Medulla oblongata (tissue), 1 donor: ENCODE results near the gene SLC43A2.
A peak's percentile ranks its signal among the peaks of the same experiment; 100 is the strongest.

Source experiments
- DNase-seq: peaks from one replicate; pipeline ENCODE4 v3.0.0-alpha.2; 2015; ENCODE audit errors: extremely low spot score

SLC43A2 gene

GRCh38 chr17:1623057-1623630, 5.5 kb downstream of the SLC43A2 start:
- DNase-seq, result no peak

- DNase-seq, result no peak
These were observed 7.2 kb downstream of the SLC43A2 start for GRCh38 chr17:1621273-1621954.

GRCh38 chr17:1620486-1620885, 8.1 kb downstream of the SLC43A2 start:
- DNase-seq, result no peak

GRCh38 chr17:1617620-1618174, 10.9 kb downstream of the SLC43A2 start:
- DNase-seq, result no peak

- DNase-seq, result no peak
These were observed 12.5 kb downstream of the SLC43A2 start for GRCh38 chr17:1616101-1616500.

GRCh38 chr17:1612400-1612799, 16.2 kb downstream of the SLC43A2 start:
- no peak for DNase-seq

- DNase-seq, result peak; percentile 78
These were observed 16.9 kb downstream of the SLC43A2 start for GRCh38 chr17:1611715-1612114.

- DNase-seq, result no peak
These were observed 20.0 kb downstream of the SLC43A2 start for GRCh38 chr17:1608676-1609075.

- DNase-seq, result no peak
These were observed 20.7 kb downstream of the SLC43A2 start for GRCh38 chr17:1607971-1608320.

- DNase-seq, result no peak
These were observed 22.2 kb downstream of the SLC43A2 start for GRCh38 chr17:1606352-1606985.

- DNase-seq, result no peak
These were observed 22.8 kb downstream of the SLC43A2 start for GRCh38 chr17:1605681-1606351.

GRCh38 chr17:1604831-1605528, 23.7 kb downstream of the SLC43A2 start:
- DNase-seq, result no peak

- no peak for DNase-seq
These were observed 27.1 kb downstream of the SLC43A2 start for GRCh38 chr17:1601571-1601970.

GRCh38 chr17:1598399-1599095, 30.1 kb downstream of the SLC43A2 start:
- no peak for DNase-seq

- DNase-seq, result no peak
These were observed 30.7 kb downstream of the SLC43A2 start for GRCh38 chr17:1597861-1598342.

GRCh38 chr17:1593630-1593931, 35.1 kb downstream of the SLC43A2 start:
- DNase-seq, result no peak

GRCh38 chr17:1592751-1593629, 35.6 kb downstream of the SLC43A2 start:
- no peak for DNase-seq

- DNase-seq, result no peak
These were observed 37.1 kb downstream of the SLC43A2 start for GRCh38 chr17:1591474-1592090.

- no peak for DNase-seq
These were observed 37.7 kb downstream of the SLC43A2 start for GRCh38 chr17:1590747-1591473.
